Gastroesophageal sphincter (tissue), 3 donors: ENCODE results near the gene ONECUT2.

ENCODE experiments used
- POLR2A ChIP-seq, 2 donors: fragments of 450-650 bp; IDR thresholded peaks; one replicate each; pipeline ENCODE4 v1.6.1; 2017; ENCODE audit warnings: antibody characterized with exemption in 2 of 2, mild to moderate bottlenecking in 2 of 2, moderate library complexity in 1 of 2
- POLR2AphosphoS5 ChIP-seq: sonication (generic); formaldehyde crosslinking; IDR thresholded peaks from one replicate; pipeline ENCODE4 v1.6.1; 2017; ENCODE audit warnings: antibody characterized with exemption
- TF ChIP-seq, protein P1 (sequence below), 4 experiments: fragments of 200-600 bp in 2 of 4; fragments of 450-650 bp in 2 of 4; sonication (generic) in 1 of 4; IDR thresholded peaks; one replicate each; pipeline ENCODE4 v1.5.1; 2017 to 2019; ENCODE audit warnings: antibody characterized with exemption in 4 of 4, mild to moderate bottlenecking in 2 of 4, moderate library complexity in 2 of 4

DNA sequence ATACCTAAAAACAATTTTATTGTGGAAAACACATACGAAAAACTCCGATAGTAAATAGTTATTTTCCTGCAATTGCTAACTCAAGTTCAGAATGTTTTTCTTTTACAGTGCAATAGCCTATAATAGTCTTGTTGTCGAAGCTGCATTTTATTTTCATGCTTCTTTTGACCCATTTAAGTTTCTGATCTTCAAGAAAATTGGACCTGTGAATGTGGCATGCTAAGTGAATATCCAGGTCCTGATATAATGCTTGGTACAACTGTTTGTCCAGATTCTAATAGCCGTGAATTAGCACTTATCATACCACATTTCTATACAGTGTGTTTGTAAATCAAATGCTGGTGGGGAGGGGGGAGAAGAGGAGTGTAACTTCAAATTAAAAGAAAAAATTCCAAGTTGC, 3.0 kb upstream of the ONECUT2 start:
- TF ChIP-seq, protein P1, sequence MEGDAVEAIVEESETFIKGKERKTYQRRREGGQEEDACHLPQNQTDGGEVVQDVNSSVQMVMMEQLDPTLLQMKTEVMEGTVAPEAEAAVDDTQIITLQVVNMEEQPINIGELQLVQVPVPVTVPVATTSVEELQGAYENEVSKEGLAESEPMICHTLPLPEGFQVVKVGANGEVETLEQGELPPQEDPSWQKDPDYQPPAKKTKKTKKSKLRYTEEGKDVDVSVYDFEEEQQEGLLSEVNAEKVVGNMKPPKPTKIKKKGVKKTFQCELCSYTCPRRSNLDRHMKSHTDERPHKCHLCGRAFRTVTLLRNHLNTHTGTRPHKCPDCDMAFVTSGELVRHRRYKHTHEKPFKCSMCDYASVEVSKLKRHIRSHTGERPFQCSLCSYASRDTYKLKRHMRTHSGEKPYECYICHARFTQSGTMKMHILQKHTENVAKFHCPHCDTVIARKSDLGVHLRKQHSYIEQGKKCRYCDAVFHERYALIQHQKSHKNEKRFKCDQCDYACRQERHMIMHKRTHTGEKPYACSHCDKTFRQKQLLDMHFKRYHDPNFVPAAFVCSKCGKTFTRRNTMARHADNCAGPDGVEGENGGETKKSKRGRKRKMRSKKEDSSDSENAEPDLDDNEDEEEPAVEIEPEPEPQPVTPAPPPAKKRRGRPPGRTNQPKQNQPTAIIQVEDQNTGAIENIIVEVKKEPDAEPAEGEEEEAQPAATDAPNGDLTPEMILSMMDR (IDR thresholded peaks at IDR 0.05) = no peak
- TF ChIP-seq POLR2A (IDR thresholded peaks at IDR 0.05) (no peak), POLR2AphosphoS5 (no peak)
